Psoas muscle (tissue), 8 donors: ENCODE results near the gene LONRF2. TPM values are rescaled to one million over a fixed set of nuclear protein-coding genes. Genes with fewer than 3 reads are reported as not detected.

Experiments
- ATAC-seq, 4 donors: fragments of 200-7000 bp; cut with Tn5 transposase; one replicate each; pipeline ENCODE4 v1.9.1; 2020; ENCODE audit warnings: moderate library complexity in 3 of 4, mild to moderate bottlenecking in 2 of 4
- DNase-seq, 2 donors: peaks; one replicate each; pipeline ENCODE4 v3.0.0-alpha.2; 2020
- H3K27ac ChIP-seq: fragments of 200-600 bp; one replicate; pipeline ENCODE4 v1.8.0; 2022
- H3K27me3 ChIP-seq, 3 donors: fragments of 200-600 bp in 1 of 3; one replicate each; pipeline versions ENCODE4 v1.6.1 to v1.8.0; 2013 to 2022; ENCODE audit warnings: low read length in 2 of 3, mild to moderate bottlenecking in 2 of 3, moderate library complexity in 1 of 3; ENCODE audit not compliant: insufficient read depth in 3 of 3
- H3K36me3 ChIP-seq, 2 donors: fragments of 200-600 bp in 1 of 2; one replicate each; pipeline versions ENCODE4 v1.6.1 to v1.8.0; 2013 to 2022; ENCODE audit warnings: low read depth in 1 of 2, mild to moderate bottlenecking in 1 of 2, moderate library complexity in 1 of 2; ENCODE audit not compliant: insufficient read depth in 1 of 2
- H3K4me1 ChIP-seq: fragments of 200-600 bp; one replicate; pipeline ENCODE4 v1.8.0; 2022
- H3K4me3 ChIP-seq: fragments of 200-600 bp; one replicate; pipeline ENCODE4 v1.8.0; 2022; ENCODE audit warnings: mild to moderate bottlenecking
- H3K9me3 ChIP-seq: fragments of 200-600 bp; one replicate; pipeline ENCODE4 v1.8.0; 2022
- CTCF ChIP-seq: fragments of 200-600 bp; IDR thresholded peaks from one replicate; pipeline ENCODE4 v1.8.0; 2022; ENCODE audit warnings: antibody characterized with exemption
- WGBS, 3 donors: extraction: QIAGEN DNeasy Blood & Tissue Kit; methylation state at CpG; one replicate each; pipeline versions ENCODE4 v1.1.6 to v1.1.7; 2013; 5-methylcytosine and 5-hydroxymethylcytosine counted together
- intact Hi-C, 2 donors: fragments of 100-400 bp; cut with DNase I; formaldehyde crosslinking; loops; one replicate each; pipeline versions ENCODE4 v1.11.0 to v1.14.2; 2022
- polyA plus RNA-seq, 3 donors: library from polyadenylated mRNA; stranded (reverse); fragments of 200-250 nt; gene quantifications; one replicate each; pipeline ENCODE4 v1.2.3, GENCODE V29; 2013
- total RNA-seq, 4 donors: library from RNA; stranded (reverse); fragmentation: NEBNext Ultra II Directional in 2 of 4; extraction: Animal tissue kit (Norgen Biotek cat#: 25700) in 2 of 4; gene quantifications; one replicate each; pipeline versions ENCODE4 v1.2.1 to v1.2.4, GENCODE V29; 2021 to 2023
- donor health status: healthy with polysubstance abuse.
- donor health status: DM: no; HTN: no; CAD: no; lungs with moderate emphysema.
- donor health status: Bipolar disorder and iron deficiency.
- donor health status: healthy.
- donor health status: DM: yes; HTN: yes; CAD: no.
- donor health status: DM: no; HTN: no; CAD: no.
- donor health status: DM: no; HTN: no; CAD: no.
- donor health status: DM: yes; HTN: yes; CAD: no.

Gene LONRF2
- total and polyA plus RNA-seq, 7 donors = 0.22 to 11.5 (median 5.7) TPM

- no peak overlapping the region for H3K27ac ChIP-seq
- H3K4me3 ChIP-seq = no peak overlapping the region
- no peak for TF ChIP-seq CTCF
- no peaks in the 10 kb centered on the region for H3K36me3 ChIP-seq
- WGBS, 3 donors = 40 to 51% (median 43%) methylated on average over 3 of the region's 3 CpGs
- DNase-seq = no peak
- ATAC-seq = no peak
- peaks cover 0 to 5% (median 0%) of the 10 kb centered on the region in 3 donors for H3K27me3 ChIP-seq
- no peaks in the 10 kb centered on the region for H3K4me1 ChIP-seq
- intact Hi-C loops = no loop called here
- H3K9me3 ChIP-seq = no peaks in the 10 kb centered on the region
These were observed 97.2 kb downstream of the LONRF2 start for GRCh38 chr2:100224988-100225710.

GRCh38 chr2:100223502-100223901, 98.8 kb downstream of the LONRF2 start:
- Histone ChIP-seq H3K4me3 (no peak overlapping the region), H3K4me1 (no peaks in the 10 kb centered on the region), H3K36me3 (no peaks in the 10 kb centered on the region), H3K27me3 (peaks cover 0 to 5% (median 0%) of the 10 kb centered on the region in 3 donors), H3K27ac (no peak overlapping the region), H3K9me3 (no peaks in the 10 kb centered on the region)
- intact Hi-C loops = no loop called here
- DNase-seq (no peak), ATAC-seq (no peak)
- WGBS, 3 donors = 88 to 94% (median 89%) methylated on average over 6 of the region's 6 CpGs
- no peak for TF ChIP-seq CTCF

Other genes with a start within 250 kb of the LONRF2 start
- 1 to 10 TPM in 1 of 4 donors, under 1 TPM in 3; 0.44 to 2.9 (median 0.61) TPM for gene AFF3, start 179.9 kb downstream of the LONRF2 start, total RNA-seq
- under 1 TPM; 0.08 to 0.17 (median 0.10) TPM for gene AFF3, start 179.9 kb downstream of the LONRF2 start, polyA plus RNA-seq
- gene CHST10, start 95.2 kb upstream of the LONRF2 start, total RNA-seq = 1 to 10 TPM; 3.1 to 6.3 (median 5.6) TPM
- gene CHST10, start 95.2 kb upstream of the LONRF2 start, polyA plus RNA-seq = 1 to 10 TPM; 3.2 to 4.4 (median 4.1) TPM
- not detected for gene NMS, start 148.0 kb upstream of the LONRF2 start, total RNA-seq
- gene NMS, start 148.0 kb upstream of the LONRF2 start, polyA plus RNA-seq = under 1 TPM in 1 of 3 donors, not detected in 2; 0.17 TPM
- gene PDCL3, start 240.5 kb upstream of the LONRF2 start, total RNA-seq = 10 to 100 TPM; 23.1 to 31.2 (median 29.8) TPM
- gene PDCL3, start 240.5 kb upstream of the LONRF2 start, polyA plus RNA-seq = 10 to 100 TPM; 47.6 to 80.5 (median 78.3) TPM